H9 (cell line): ENCODE results near the gene ARFGAP1. TPM values are rescaled to one million over a fixed set of nuclear protein-coding genes. Genes with fewer than 3 reads are reported as not detected.
A peak's percentile ranks its signal among the peaks of the same experiment; 100 is the strongest.

Experiments
- DNase-seq: peaks from one replicate; pipeline ENCODE4 v3.0.0-alpha.2; 2017
- H2AFZ ChIP-seq: one replicate; pipeline ENCODE4 v1.6.1; 2013; ENCODE audit warnings: mild to moderate bottlenecking, low read length, control low read depth, moderate library complexity
- H2AK5ac ChIP-seq: 2 replicates; pipeline ENCODE4 v1.6.1; 2013; ENCODE audit warnings: low read length, control low read depth, mixed read lengths; ENCODE audit not compliant: insufficient read length
- H2BK120ac ChIP-seq: one replicate; pipeline ENCODE4 v1.6.1; 2013; ENCODE audit warnings: low read depth, mild to moderate bottlenecking, low read length, control low read depth, inconsistent platforms; ENCODE audit not compliant: poor library complexity, severe bottlenecking
- H2BK12ac ChIP-seq: 2 replicates; pipeline ENCODE4 v1.6.1; 2013; ENCODE audit warnings: low read length, control low read depth, mixed read lengths, low read depth; ENCODE audit not compliant: insufficient read length
- H2BK15ac ChIP-seq: 2 replicates; pipeline ENCODE4 v1.6.1; 2013; ENCODE audit warnings: low read depth, low read length, control low read depth
- H2BK20ac ChIP-seq: one replicate; pipeline ENCODE4 v1.6.1; 2013; ENCODE audit warnings: low read depth, mild to moderate bottlenecking, low read length, control low read depth, inconsistent platforms; ENCODE audit not compliant: poor library complexity, severe bottlenecking
- H2BK5ac ChIP-seq: 2 replicates; pipeline ENCODE4 v1.6.1; 2013; ENCODE audit warnings: low read length, control low read depth, mixed read lengths; ENCODE audit not compliant: insufficient read length
- H3K14ac ChIP-seq: 2 replicates; pipeline ENCODE4 v1.6.1; 2013; ENCODE audit warnings: low read length, control low read depth; ENCODE audit not compliant: insufficient read depth
- H3K18ac ChIP-seq: 2 replicates; pipeline ENCODE4 v1.6.1; 2013; ENCODE audit warnings: low read depth, mild to moderate bottlenecking, mixed read lengths, low read length, control low read depth; ENCODE audit not compliant: insufficient read length
- H3K23ac ChIP-seq: 2 replicates; pipeline ENCODE4 v1.6.1; 2013; ENCODE audit warnings: low read length, control low read depth, mixed read lengths, low read depth; ENCODE audit not compliant: insufficient read length
- H3K23me2 ChIP-seq: 2 replicates; pipeline ENCODE4 v1.6.1; 2013; ENCODE audit warnings: low read depth, mild to moderate bottlenecking, mixed read lengths, low read length, control low read depth; ENCODE audit not compliant: insufficient read length, poor library complexity, severe bottlenecking
- H3K27ac ChIP-seq: 2 replicates; pipeline ENCODE4 v1.5.1; 2013; ENCODE audit warnings: low read length, control low read depth, mixed read lengths, low read depth; ENCODE audit not compliant: insufficient read length
- H3K27me3 ChIP-seq: 2 replicates; pipeline ENCODE4 v1.6.1; 2013; ENCODE audit warnings: low read length, control low read depth, inconsistent platforms; ENCODE audit not compliant: insufficient read depth
- H3K4ac ChIP-seq: 2 replicates; pipeline ENCODE4 v1.6.1; 2013; ENCODE audit warnings: low read depth, mild to moderate bottlenecking, control low read depth, inconsistent platforms, low read length, moderate library complexity
- H3K4me1 ChIP-seq: 2 replicates; pipeline ENCODE4 v1.6.1; 2013; ENCODE audit warnings: low read length, control low read depth, inconsistent platforms; ENCODE audit not compliant: insufficient read depth
- H3K4me2 ChIP-seq: 2 replicates; pipeline ENCODE4 v1.6.1; 2013; ENCODE audit warnings: low read length, control low read depth, mixed read lengths; ENCODE audit not compliant: insufficient read length, insufficient read depth
- H3K56ac ChIP-seq: 2 replicates; pipeline ENCODE4 v1.6.1; 2013; ENCODE audit warnings: low read depth, mild to moderate bottlenecking, mixed read lengths, low read length, control low read depth; ENCODE audit not compliant: insufficient read length
- H3K79me1 ChIP-seq: 2 replicates; pipeline ENCODE4 v1.6.1; 2013; ENCODE audit warnings: low read depth, mild to moderate bottlenecking, moderate library complexity, low read length, control low read depth, inconsistent platforms; ENCODE audit not compliant: insufficient read depth, poor library complexity, severe bottlenecking
- H3K79me2 ChIP-seq: 2 replicates; pipeline ENCODE4 v1.6.1; 2013; ENCODE audit warnings: low read length, control low read depth, inconsistent platforms; ENCODE audit not compliant: insufficient read depth
- H3K9ac ChIP-seq: 2 replicates; pipeline ENCODE4 v1.6.1; 2013; ENCODE audit warnings: low read length, control low read depth, mixed read lengths; ENCODE audit not compliant: insufficient read length; ENCODE audit errors: extremely low read depth
- H3K9me3 ChIP-seq: one replicate; pipeline ENCODE4 v1.6.1; 2013; ENCODE audit warnings: low read depth, low read length, inconsistent platforms; ENCODE audit not compliant: control insufficient read depth
- H3T11ph ChIP-seq: one replicate; pipeline ENCODE4 v1.6.1; 2013; ENCODE audit warnings: mild to moderate bottlenecking, low read length, control low read depth, inconsistent platforms
- H4K20me1 ChIP-seq: one replicate; pipeline ENCODE4 v1.6.1; 2013; ENCODE audit not compliant: control insufficient read depth, insufficient read length, insufficient read depth
- H4K5ac ChIP-seq: 2 replicates; pipeline ENCODE4 v1.6.1; 2013; ENCODE audit warnings: low read depth, mild to moderate bottlenecking, mixed read lengths, low read length, control low read depth; ENCODE audit not compliant: insufficient read length
- H4K8ac ChIP-seq: replicated peaks from 2 replicates; pipeline ENCODE4 v1.6.1; 2013; ENCODE audit warnings: low read length, control low read depth, mixed read lengths, low read depth; ENCODE audit not compliant: insufficient read length
- H4K91ac ChIP-seq: 2 replicates; pipeline ENCODE4 v1.6.1; 2013; ENCODE audit warnings: low read depth, mild to moderate bottlenecking, moderate library complexity, mixed read lengths, low read length, control low read depth; ENCODE audit not compliant: insufficient read length
- H3K27ac Mint-ChIP-seq, 3 experiments: 2 replicates in 2 of 3; 3 replicates in 1 of 3; pipeline ENCODE4 v1.8.0; 2020 to 2021; ENCODE audit warnings: mixed read lengths in 3 of 3, mild to moderate bottlenecking in 1 of 3, moderate library complexity in 1 of 3
- H3K27me3 Mint-ChIP-seq: 2 replicates; pipeline ENCODE4 v1.8.0; 2021; ENCODE audit warnings: low read depth, mild to moderate bottlenecking, moderate library complexity, mixed read lengths
- H3K36me3 Mint-ChIP-seq, 3 experiments: 2 replicates in 2 of 3; 3 replicates in 1 of 3; pipeline ENCODE4 v1.8.0; 2020 to 2021; ENCODE audit warnings: low read depth in 3 of 3, mixed read lengths in 3 of 3; ENCODE audit not compliant: insufficient read depth in 1 of 3
- H3K4me1 Mint-ChIP-seq, 2 experiments: 2 replicates each; pipeline ENCODE4 v1.8.0; 2020; ENCODE audit warnings: mixed read lengths in 2 of 2
- H3K4me3 Mint-ChIP-seq, 2 experiments: 2 replicates in 1 of 2; 3 replicates in 1 of 2; pipeline ENCODE4 v1.8.0; 2020 to 2021; ENCODE audit warnings: mild to moderate bottlenecking in 2 of 2, mixed read lengths in 2 of 2, moderate library complexity in 1 of 2
- H3K9me3 Mint-ChIP-seq, 2 experiments: 2 replicates in 1 of 2; 3 replicates in 1 of 2; pipeline ENCODE4 v1.8.0; 2020; ENCODE audit warnings: mild to moderate bottlenecking in 2 of 2, mixed read lengths in 2 of 2, moderate library complexity in 1 of 2
- WGBS: extraction: QIAGEN DNeasy Blood & Tissue Kit; methylation state at CpG from one replicate; pipeline ENCODE4 v1.1.7; 2013; ENCODE audit warnings: missing lambda C conversion rate, low lambda C conversion rate, mixed read lengths; ENCODE audit not compliant: insufficient read length; ENCODE audit errors: extremely low coverage; 5-methylcytosine and 5-hydroxymethylcytosine counted together
- total RNA-seq: library from RNA; stranded (reverse); gene quantifications from 2 replicates; pipeline ENCODE4 v1.2.1, GENCODE V29; 2021
- TF ChIP-seq, protein P1 (sequence below): fragments of 200-600 bp; sonication (generic); conservative IDR thresholded peaks from 3 replicates; pipeline ENCODE4 v1.8.0; 2021; ENCODE audit warnings: antibody characterized with exemption, mild to moderate bottlenecking

ARFGAP1 gene
- total RNA-seq, 1 experiment from 2014 or later = 114 TPM

DNA sequence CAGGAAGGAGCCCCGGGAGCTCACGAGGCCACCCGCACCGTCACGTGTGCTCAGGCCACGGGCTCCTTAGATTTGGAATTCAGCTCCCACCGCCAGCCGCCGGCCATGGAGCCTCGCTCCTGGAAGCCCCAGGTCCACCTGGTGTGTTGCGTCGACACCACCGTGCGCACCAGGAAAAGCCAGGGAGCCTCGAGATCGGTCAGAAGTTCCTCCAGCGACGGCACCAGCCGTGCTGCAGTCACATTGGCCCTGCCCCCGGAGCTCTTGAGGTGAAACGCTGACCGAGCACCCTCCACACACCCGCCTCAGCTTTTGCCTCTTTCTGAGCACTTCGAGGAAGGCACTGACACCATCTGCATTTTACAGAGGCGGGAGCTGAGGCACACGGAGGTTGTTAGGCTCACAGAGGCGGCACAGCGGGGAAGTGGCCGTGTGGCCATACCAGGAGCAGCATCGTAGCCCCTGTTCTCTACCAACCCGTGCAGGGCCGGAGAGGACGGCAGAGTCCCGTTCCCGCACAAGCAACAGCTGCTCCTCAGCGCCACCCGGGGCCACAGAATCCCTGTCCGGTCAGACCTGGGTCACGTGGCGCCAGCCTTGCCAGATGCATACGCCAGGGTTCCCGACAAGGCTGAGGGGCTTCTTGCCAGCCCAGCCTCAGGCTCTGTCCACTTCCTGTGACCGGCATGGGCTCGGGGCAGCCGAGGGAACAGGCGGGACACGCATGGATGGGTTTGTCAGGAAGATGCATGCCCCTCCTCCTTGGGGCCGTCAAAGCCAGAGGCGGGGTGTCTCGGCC lies 25.9 kb upstream of the ARFGAP1 start:
- Histone ChIP-seq H3K4me2 (no peak overlapping the region), H2AFZ (no peak overlapping the region), H3K9ac (no peak overlapping the region), H3K27ac (no peak overlapping the region), H2BK15ac (no peak overlapping the region), H4K8ac (no peak overlapping the region), H2BK5ac (no peak overlapping the region), H3K56ac (no peak overlapping the region), H3K79me1 (no peaks in the 10 kb centered on the region), H3K27me3 (no peaks in the 10 kb centered on the region), H3K9me3 (no peaks in the 10 kb centered on the region), H2BK120ac (no peak overlapping the region), H3K4me1 (no peaks in the 10 kb centered on the region), H3K4ac (no peak overlapping the region), H4K5ac (no peak overlapping the region), H2BK12ac (no peak overlapping the region), H3T11ph (no peak overlapping the region), H3K79me2 (no peaks in the 10 kb centered on the region), H3K23ac (no peak overlapping the region), H3K14ac (no peak overlapping the region; the same call in 1 of the 2 replicates), H3K23me2 (no peaks in the 10 kb centered on the region), H3K18ac (no peak overlapping the region), H2BK20ac (no peak overlapping the region), H2AK5ac (no peak overlapping the region), H4K91ac (no peak overlapping the region), H4K20me1 (no peaks in the 10 kb centered on the region)
- no peak overlapping the region for H3K27ac Mint-ChIP-seq
- whole genome bisulfite sequencing = no CpG with 5 or more reads among the region's 50 CpGs
- H3K9me3 Mint-ChIP-seq = peaks cover 2 to 5% of the 10 kb centered on the region in 2 experiments; a peak in 1 of 5 replicates
- peaks cover 16 to 21% of the 10 kb centered on the region in 2 experiments for H3K4me1 Mint-ChIP-seq
- H3K27me3 Mint-ChIP-seq = peaks cover 13% of the 10 kb centered on the region
- peak; percentile 76 for DNase-seq
- TF ChIP-seq, protein P1, sequence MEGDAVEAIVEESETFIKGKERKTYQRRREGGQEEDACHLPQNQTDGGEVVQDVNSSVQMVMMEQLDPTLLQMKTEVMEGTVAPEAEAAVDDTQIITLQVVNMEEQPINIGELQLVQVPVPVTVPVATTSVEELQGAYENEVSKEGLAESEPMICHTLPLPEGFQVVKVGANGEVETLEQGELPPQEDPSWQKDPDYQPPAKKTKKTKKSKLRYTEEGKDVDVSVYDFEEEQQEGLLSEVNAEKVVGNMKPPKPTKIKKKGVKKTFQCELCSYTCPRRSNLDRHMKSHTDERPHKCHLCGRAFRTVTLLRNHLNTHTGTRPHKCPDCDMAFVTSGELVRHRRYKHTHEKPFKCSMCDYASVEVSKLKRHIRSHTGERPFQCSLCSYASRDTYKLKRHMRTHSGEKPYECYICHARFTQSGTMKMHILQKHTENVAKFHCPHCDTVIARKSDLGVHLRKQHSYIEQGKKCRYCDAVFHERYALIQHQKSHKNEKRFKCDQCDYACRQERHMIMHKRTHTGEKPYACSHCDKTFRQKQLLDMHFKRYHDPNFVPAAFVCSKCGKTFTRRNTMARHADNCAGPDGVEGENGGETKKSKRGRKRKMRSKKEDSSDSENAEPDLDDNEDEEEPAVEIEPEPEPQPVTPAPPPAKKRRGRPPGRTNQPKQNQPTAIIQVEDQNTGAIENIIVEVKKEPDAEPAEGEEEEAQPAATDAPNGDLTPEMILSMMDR = no peak
- H3K4me3 Mint-ChIP-seq = no peak overlapping the region
- peaks cover 0 to 4% (median 0%) of the 10 kb centered on the region in 3 experiments; a peak in 2 of 7 replicates for H3K36me3 Mint-ChIP-seq
